ENCODE results near the gene CLDN14.

Gene CLDN14

DNA sequence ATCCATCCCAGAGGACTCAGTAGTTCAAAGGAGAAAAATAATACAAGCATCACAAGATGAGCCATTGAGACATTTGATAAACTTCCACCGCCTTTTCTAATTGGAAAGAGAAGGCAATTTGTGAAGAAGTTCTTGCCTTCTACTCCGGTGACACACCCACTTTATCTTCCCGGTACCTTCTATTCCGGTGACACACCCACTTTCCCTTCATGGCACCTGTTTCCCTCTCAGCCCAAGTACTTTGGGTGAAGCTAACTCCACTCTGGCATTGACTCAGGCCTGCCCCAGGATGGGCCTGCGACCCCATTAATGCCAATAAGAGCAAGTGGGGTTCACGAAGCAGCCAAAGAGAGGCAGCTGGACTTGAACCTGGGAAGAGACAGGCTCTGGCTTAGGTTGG, 38.2 kb downstream of the CLDN14 start:
- DNase-seq (ENCODE audit: extremely low spot score), result no peak
- TF ChIP-seq FOXA1 (IDR thresholded peaks at IDR 0.05) (no peak), HDGF (IDR thresholded peaks at IDR 0.05; ENCODE audit: borderline replicate concordance) (no peak), SUZ12 (IDR thresholded peaks at IDR 0.05) (no peak), CTBP1 (IDR thresholded peaks at IDR 0.05; ENCODE audit: borderline replicate concordance) (no peak), LEF1 (IDR thresholded peaks at IDR 0.05; ENCODE audit: borderline replicate concordance) (no peak), ARNT (IDR thresholded peaks at IDR 0.05) (no peak), ZNF384 (IDR thresholded peaks at IDR 0.05) (no peak), FOXK2 (IDR thresholded peaks at IDR 0.05) (no peak), SP1 (IDR thresholded peaks at IDR 0.05) (no peak), L3MBTL2 (conservative IDR thresholded peaks at IDR 0.05) (no peak), FOXM1 (IDR thresholded peaks at IDR 0.05; ENCODE audit: borderline replicate concordance) (no peak), TARDBP (IDR thresholded peaks at IDR 0.05) (no peak), BHLHE40 (IDR thresholded peaks at IDR 0.05; ENCODE audit: borderline replicate concordance) (no peak), NFRKB (IDR thresholded peaks at IDR 0.05) (no peak), ELF4 (IDR thresholded peaks at IDR 0.05) (no peak)
- TF ChIP-seq, protein P1, sequence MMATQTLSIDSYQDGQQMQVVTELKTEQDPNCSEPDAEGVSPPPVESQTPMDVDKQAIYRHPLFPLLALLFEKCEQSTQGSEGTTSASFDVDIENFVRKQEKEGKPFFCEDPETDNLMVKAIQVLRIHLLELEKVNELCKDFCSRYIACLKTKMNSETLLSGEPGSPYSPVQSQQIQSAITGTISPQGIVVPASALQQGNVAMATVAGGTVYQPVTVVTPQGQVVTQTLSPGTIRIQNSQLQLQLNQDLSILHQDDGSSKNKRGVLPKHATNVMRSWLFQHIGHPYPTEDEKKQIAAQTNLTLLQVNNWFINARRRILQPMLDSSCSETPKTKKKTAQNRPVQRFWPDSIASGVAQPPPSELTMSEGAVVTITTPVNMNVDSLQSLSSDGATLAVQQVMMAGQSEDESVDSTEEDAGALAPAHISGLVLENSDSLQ (IDR thresholded peaks at IDR 0.05), result no peak
- CTCF ChIA-PET, result no interaction called here
- POLR2A ChIA-PET, result no interaction called here

DNA sequence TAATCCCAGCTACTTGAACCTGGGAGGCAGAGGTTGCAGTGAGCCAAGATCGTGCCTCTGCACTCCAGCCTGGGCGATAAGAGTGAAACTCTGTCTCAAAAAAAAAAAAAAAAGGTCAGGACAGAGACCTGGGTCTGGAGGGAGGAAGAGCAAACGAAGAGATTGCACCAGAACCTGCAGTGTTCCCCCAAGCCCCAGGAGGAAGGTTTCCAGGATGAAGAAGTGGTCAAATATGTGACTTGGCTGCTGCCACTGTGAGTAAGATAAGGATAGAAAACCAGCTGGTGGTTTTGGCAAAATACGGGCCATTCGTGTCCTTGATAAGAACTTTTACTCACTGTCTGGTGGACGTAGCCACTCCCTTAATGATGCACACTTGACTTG, 42.2 kb downstream of the CLDN14 start:
- TF ChIP-seq FOXK2 (IDR thresholded peaks at IDR 0.05), result no peak
- TF ChIP-seq TARDBP (IDR thresholded peaks at IDR 0.05), result no peak
- TF ChIP-seq, protein P1 (IDR thresholded peaks at IDR 0.05), result no peak
- TF ChIP-seq L3MBTL2 (conservative IDR thresholded peaks at IDR 0.05), result no peak
- TF ChIP-seq BHLHE40 (IDR thresholded peaks at IDR 0.05; ENCODE audit: borderline replicate concordance), result no peak
- TF ChIP-seq ZNF384 (IDR thresholded peaks at IDR 0.05), result no peak
- TF ChIP-seq FOXM1 (IDR thresholded peaks at IDR 0.05; ENCODE audit: borderline replicate concordance), result no peak
- no peak for TF ChIP-seq NFRKB (IDR thresholded peaks at IDR 0.05)
- TF ChIP-seq FOXA1 (IDR thresholded peaks at IDR 0.05), result no peak
- TF ChIP-seq HDGF (IDR thresholded peaks at IDR 0.05; ENCODE audit: borderline replicate concordance), result no peak
- TF ChIP-seq LEF1 (IDR thresholded peaks at IDR 0.05; ENCODE audit: borderline replicate concordance), result no peak
- no peak for TF ChIP-seq SUZ12 (IDR thresholded peaks at IDR 0.05)
- TF ChIP-seq ELF4 (IDR thresholded peaks at IDR 0.05), result no peak
- ChIA-PET CTCF (no interaction called here), POLR2A (no interaction called here)
- DNase-seq (ENCODE audit: extremely low spot score), result no peak

DNA sequence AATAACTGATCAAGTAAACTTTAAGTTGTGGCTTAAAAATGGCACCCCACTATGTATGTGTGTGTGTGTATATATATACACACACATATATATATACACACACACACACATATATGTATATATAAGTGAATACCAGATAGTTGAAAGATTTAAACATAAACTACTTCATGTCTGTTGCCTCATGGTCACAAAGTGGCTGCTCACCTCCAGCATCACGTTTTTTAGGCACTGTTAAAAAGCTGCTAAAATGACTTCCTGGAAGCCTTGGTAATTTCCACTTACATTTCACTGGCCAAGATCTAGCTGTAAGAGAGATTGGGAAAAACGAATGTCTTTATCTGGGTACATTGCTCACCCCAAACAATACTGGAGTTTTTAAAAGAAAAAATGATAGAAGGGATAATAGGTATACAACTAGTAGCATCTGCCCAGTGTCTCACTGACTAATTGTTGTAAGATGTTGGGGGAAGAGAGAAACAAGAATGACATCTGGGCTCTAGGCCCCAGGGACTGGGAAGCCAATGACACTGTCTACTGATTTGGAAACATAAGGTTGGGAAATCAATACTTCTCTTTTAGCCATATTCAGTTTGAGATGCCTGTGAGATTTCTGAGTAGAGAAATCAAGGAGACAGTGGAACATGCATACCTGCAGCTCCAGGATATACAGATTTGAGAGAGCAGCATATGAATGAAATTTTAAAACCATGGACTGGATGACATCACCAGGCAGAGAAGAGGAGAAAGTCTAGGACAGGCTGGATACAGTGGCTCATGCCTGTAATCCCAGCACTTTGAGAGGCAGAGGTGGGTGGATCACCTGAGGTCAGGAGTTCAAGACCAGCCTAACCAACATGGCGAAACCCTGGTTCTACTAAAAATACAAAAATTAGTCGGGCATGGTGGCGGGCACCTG, 42.8 kb downstream of the CLDN14 start:
- CTCF ChIA-PET, result interaction anchor here (0.6 to 1.1 kb wide), 2 partner anchors 15 to 350 kb away, joined by 3 to 4 read pairs; no protein-coding TSS in a partner anchor
- TF ChIP-seq FOXK2 (IDR thresholded peaks at IDR 0.05) (no peak), FOXM1 (IDR thresholded peaks at IDR 0.05; ENCODE audit: borderline replicate concordance) (no peak), HDGF (IDR thresholded peaks at IDR 0.05; ENCODE audit: borderline replicate concordance) (no peak), SUZ12 (IDR thresholded peaks at IDR 0.05) (no peak), ZNF384 (IDR thresholded peaks at IDR 0.05) (no peak), NFRKB (IDR thresholded peaks at IDR 0.05) (no peak), TARDBP (IDR thresholded peaks at IDR 0.05) (no peak), FOXA1 (IDR thresholded peaks at IDR 0.05) (no peak), CTBP1 (IDR thresholded peaks at IDR 0.05; ENCODE audit: borderline replicate concordance) (no peak), ARNT (IDR thresholded peaks at IDR 0.05) (no peak), ELF4 (IDR thresholded peaks at IDR 0.05) (no peak)
- DNase-seq (ENCODE audit: extremely low spot score), result no peak
- POLR2A ChIA-PET, result no interaction called here

DNA sequence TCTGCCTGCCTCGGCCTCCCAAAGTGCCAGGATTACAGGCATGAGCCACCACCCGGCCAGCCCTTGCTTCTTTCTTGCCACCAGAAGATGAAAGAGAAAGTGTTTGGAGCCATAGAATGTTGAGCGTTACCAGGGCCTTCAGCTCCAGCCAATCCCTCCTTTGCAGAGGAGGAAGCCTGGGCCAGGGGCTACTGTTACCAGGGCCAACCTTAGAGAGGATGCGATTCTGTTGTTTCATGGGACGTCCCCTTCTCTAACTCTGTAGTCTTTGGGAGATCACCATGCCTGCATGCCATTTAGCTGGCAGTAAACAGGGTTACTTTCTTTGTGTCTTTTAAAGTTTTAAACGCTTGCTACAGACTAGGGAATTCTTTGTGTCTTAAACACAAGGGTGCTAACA, 45.8 kb downstream of the CLDN14 start:
- DNase-seq (ENCODE audit: extremely low spot score), result no peak
- TF ChIP-seq FOXA1 (IDR thresholded peaks at IDR 0.05), result no peak
- TF ChIP-seq ZNF384 (IDR thresholded peaks at IDR 0.05), result no peak
- no peak for TF ChIP-seq TARDBP (IDR thresholded peaks at IDR 0.05)
- no peak for TF ChIP-seq CTBP1 (IDR thresholded peaks at IDR 0.05; ENCODE audit: borderline replicate concordance)
- no peak for TF ChIP-seq ELF4 (IDR thresholded peaks at IDR 0.05)
- TF ChIP-seq NFRKB (IDR thresholded peaks at IDR 0.05), result no peak
- ChIA-PET CTCF (no interaction called here), POLR2A (no interaction called here)

DNA sequence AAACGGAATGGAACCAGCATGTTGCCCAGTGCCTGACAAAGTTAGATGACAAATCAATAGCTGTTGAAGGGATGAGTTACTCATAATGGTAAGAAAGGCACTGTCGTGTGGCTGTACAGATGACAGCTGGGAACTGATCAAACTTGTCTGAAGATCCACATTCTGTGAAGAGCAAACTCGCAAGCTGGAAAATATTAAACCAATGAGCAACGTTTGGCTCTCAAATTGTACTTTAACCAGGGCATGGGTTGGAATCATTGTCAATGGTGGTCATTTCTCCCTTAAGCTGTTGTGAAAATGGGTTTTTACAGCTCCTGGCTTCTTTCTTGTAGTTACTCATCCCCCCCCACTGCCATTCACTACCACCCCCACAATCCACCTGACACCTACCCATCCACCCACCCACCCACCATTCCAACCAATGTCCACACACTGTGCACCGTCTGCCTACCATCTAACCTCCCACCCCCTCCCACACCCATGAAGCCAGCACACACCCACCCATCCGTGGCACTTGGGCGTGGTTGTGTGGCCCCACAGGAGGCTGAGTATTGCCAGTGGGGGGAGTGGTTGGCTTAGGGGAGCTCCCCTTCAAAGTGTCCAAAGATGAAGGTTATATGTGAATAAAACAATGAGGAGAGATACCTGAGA, 46.7 kb downstream of the CLDN14 start:
- ChIA-PET CTCF (no interaction called here), POLR2A (no interaction called here)
- DNase-seq (ENCODE audit: extremely low spot score), result no peak
- TF ChIP-seq HDGF (IDR thresholded peaks at IDR 0.05; ENCODE audit: borderline replicate concordance) (no peak), SP1 (IDR thresholded peaks at IDR 0.05) (no peak), CTBP1 (IDR thresholded peaks at IDR 0.05; ENCODE audit: borderline replicate concordance) (no peak), NFRKB (IDR thresholded peaks at IDR 0.05) (no peak), LEF1 (IDR thresholded peaks at IDR 0.05; ENCODE audit: borderline replicate concordance) (no peak), FOXA1 (IDR thresholded peaks at IDR 0.05) (no peak), ARNT (IDR thresholded peaks at IDR 0.05) (no peak), FOXM1 (IDR thresholded peaks at IDR 0.05; ENCODE audit: borderline replicate concordance) (no peak), FOXK2 (IDR thresholded peaks at IDR 0.05) (no peak), L3MBTL2 (conservative IDR thresholded peaks at IDR 0.05) (no peak), ZNF384 (IDR thresholded peaks at IDR 0.05) (no peak), SUZ12 (IDR thresholded peaks at IDR 0.05) (no peak), BHLHE40 (IDR thresholded peaks at IDR 0.05; ENCODE audit: borderline replicate concordance) (no peak), TARDBP (IDR thresholded peaks at IDR 0.05) (no peak), ELF4 (IDR thresholded peaks at IDR 0.05) (no peak)
- TF ChIP-seq, protein P1 (IDR thresholded peaks at IDR 0.05), result no peak

Data from HEK293T (cell line).